ENCODE results near the gene NID1.
A peak's percentile ranks its signal among the peaks of the same experiment; 100 is the strongest.

Gene NID1

DNA sequence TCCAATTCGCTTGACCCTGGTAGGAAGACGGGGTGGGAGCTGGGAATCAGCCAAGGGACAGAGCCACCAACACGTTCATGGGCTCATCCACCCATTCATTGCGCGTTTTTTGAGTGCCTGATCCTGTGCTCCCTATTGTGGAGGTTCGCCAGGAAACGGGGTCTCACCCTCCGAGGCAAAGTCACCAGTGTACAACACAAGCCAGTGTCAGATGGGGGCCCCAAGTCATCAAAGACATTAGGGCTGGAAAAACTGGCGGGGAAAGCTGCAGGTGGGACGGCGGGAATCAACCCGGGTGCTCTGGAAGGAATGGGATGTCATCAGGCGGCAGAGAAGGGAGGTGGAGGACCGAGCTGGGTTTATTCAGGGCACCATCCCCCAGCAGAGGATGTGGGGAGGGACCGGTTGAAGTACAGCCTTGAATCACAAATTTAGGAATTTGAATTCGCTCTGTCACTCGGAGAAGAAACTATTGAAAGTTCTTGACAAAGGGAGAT lies 667 bp upstream of the NID1 start:
- DNase-seq (ENCODE audit: low spot score) = no peak
- Histone ChIP-seq H3K4me3 (peak overlapping the region; percentile 75), H3K27ac (peak overlapping the region; percentile 90 to 100)
- TF ChIP-seq, protein P1, sequence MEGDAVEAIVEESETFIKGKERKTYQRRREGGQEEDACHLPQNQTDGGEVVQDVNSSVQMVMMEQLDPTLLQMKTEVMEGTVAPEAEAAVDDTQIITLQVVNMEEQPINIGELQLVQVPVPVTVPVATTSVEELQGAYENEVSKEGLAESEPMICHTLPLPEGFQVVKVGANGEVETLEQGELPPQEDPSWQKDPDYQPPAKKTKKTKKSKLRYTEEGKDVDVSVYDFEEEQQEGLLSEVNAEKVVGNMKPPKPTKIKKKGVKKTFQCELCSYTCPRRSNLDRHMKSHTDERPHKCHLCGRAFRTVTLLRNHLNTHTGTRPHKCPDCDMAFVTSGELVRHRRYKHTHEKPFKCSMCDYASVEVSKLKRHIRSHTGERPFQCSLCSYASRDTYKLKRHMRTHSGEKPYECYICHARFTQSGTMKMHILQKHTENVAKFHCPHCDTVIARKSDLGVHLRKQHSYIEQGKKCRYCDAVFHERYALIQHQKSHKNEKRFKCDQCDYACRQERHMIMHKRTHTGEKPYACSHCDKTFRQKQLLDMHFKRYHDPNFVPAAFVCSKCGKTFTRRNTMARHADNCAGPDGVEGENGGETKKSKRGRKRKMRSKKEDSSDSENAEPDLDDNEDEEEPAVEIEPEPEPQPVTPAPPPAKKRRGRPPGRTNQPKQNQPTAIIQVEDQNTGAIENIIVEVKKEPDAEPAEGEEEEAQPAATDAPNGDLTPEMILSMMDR (IDR thresholded peaks at IDR 0.05) = no peak

DNA sequence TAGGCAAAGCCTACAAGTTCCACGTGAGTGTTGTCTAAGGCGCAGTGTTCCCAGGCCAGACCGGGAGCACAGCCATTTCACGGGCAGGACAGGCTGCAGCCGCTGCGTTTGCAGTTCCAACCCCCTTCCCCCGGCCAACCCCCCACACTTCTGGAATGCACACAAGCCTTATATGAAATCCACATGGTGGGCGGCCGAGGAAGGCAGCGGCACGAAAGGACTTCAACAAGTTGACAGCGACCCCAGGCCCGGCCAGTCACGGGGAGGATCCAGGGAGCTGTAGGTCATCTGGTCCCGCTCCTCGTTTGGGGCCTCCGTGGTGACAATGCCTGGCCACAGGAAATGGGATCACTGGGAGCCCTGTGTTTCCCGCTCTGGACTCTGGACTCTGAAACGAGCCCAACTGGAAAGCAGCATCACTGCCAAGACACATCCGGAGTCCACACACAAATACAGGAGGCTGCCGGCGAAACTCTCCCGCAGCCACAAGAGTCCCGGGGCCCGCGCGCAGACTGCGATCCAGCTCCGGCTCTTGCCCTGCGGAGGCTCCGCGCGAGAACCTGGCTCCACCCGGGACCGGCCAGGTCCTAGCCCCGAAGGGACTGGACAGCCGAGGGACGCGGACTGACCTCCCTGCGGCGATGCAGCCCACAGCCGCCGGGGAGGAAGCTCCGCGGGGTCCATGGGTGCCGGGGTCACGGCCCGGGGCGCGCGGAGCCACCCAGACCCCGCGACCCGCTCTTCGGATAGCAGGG lies 794 bp downstream of the NID1 start:
- TF ChIP-seq, protein P1 (IDR thresholded peaks at IDR 0.05) = no peak
- peak; percentile 88 for DNase-seq (ENCODE audit: low spot score)
- Histone ChIP-seq H3K27ac (peak overlapping the region; percentile 90 to 100), H3K4me3 (peak overlapping the region; percentile 75)

DNA sequence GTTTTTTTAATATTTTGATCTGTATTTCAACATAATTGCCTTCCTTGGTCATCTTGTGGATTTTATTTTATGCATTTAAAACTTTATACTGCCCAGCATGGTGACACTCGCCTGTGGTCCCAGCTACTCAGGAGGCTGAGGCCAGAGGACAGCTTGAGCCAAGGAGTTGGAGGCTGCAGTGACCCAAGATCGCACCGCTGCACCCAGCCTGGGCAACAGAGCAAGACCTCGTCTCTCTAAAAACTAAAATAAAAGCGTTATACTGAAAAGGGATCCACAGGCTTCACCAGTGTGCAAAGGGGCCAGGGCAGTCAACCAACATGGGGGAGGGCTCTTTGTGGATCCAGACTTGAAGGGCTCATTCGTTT lies 1.4 kb downstream of the NID1 start:
- Histone ChIP-seq H3K4me3 (peak overlapping the region; percentile 75), H3K27ac (peak overlapping the region; percentile 90 to 100)
- TF ChIP-seq, protein P1 (IDR thresholded peaks at IDR 0.05) = no peak
- no peak for DNase-seq (ENCODE audit: low spot score)

DNA sequence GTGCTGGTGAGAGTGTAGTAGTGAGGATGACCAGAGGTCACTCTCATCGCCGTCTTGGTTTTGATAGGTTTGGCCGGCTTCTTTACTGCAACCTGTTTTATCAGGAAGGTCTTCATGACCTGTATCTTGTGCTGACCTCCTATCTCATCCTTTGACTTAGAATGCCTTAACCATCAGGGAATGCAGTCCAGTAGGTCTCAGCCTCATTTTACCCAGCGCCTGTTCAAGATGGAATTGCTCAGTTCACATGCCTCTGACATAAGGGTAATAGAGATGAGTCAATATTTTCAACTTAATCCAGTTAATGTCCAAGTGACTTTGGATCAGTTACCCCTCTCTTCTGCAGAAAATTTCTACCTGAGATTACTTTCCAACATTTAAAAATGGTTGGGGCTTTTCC lies 4.6 kb downstream of the NID1 start:
- DNase-seq (ENCODE audit: low spot score) = no peak
- H3K27ac ChIP-seq = no peak overlapping the region
- H3K4me3 ChIP-seq = no peak overlapping the region
- TF ChIP-seq, protein P1 (IDR thresholded peaks at IDR 0.05) = no peak

DNA sequence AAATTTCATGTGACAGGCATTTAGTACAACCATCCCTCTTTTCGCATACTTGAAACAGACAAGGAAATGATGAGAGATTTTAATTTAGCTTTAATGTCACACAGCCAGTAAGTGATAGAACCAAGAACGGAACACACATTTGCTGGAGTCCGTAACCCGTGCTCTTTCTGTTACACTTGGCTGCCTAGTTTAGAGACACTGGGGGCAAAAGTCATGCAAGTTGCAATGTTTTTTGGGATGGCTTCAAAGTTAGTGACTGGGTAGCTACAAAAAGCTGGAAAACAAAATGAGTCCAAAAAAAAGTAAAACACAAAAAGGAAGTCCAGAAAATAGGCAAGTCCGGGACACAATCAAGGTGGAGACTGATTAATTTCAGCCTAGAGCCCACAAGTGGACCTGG lies 5.9 kb downstream of the NID1 start:
- TF ChIP-seq, protein P1 (IDR thresholded peaks at IDR 0.05) = no peak
- no peak for DNase-seq (ENCODE audit: low spot score)
- Histone ChIP-seq H3K27ac (peak overlapping the region; percentile 32 to 47), H3K4me3 (peak overlapping the region; percentile 28)

DNA sequence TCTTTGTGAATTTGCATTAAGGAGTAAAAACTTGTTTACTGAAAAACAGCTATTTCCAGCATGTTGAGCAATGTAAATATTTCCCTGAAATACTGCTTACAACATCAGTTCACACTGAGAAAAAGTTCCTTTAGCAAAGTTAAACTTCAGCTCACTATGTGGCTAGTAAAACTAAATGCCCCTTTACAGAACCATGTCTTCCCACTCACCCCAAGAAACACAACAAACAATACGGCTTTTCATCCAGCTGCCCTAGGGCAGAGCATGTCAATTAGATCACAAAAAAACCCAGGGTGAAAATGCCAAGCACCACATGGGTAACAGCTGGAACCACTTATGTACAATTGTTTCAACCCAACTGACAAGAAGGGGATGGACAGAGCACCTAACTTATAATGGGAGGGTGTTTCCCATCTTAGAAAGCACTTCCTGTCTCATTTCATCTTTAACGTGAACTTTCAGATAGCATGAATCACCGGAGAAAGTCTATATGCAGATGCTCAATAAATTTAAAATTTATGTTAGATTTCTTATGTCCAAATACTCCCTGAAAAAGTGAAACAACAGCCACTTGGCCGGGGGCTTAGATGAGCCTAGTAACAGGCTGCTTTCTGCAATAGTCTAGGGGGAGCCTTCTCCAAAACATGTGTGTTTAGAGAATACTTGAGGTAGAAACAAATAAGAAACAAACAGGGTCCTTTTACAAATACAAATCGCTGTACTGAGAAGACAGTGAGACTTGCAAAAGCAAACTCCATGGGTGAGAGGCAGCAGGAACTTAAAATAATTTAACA lies 6.6 kb downstream of the NID1 start:
- DNase-seq (ENCODE audit: low spot score) = no peak
- H3K4me3 ChIP-seq = peak overlapping the region; percentile 28
- peak overlapping the region; percentile 32 to 47 for H3K27ac ChIP-seq
- TF ChIP-seq, protein P1 (IDR thresholded peaks at IDR 0.05) = no peak

Data from coronary artery (tissue), 2 donors.